Suprapubic skin (tissue), 4 donors: ENCODE measurements around the gene CLCF1. TPM values are rescaled to one million over a fixed set of nuclear protein-coding genes. Genes with fewer than 3 reads are reported as not detected.
A peak's percentile ranks its signal among the peaks of the same experiment; 100 is the strongest.
"Not testable (repeated sequence)": the region's sequence is repeated elsewhere in the genome, so short reads cannot be mapped to it uniquely, and the experiment has no call there.

ENCODE experiments used
- DNase-seq, 2 donors: peaks; one replicate each; pipeline ENCODE4 v3.0.0-alpha.2; 2019; ENCODE audit warnings: low spot score in 2 of 2
- H3K27ac ChIP-seq: fragments of 200-600 bp; sonication (generic); one replicate; pipeline ENCODE4 v1.5.1; 2019
- H3K27me3 ChIP-seq: fragments of 200-600 bp; sonication (generic); one replicate; pipeline ENCODE4 v1.5.1; 2019
- H3K36me3 ChIP-seq: fragments of 200-600 bp; sonication (generic); one replicate; pipeline ENCODE4 v1.5.1; 2019
- H3K4me1 ChIP-seq: fragments of 200-600 bp; sonication (generic); one replicate; pipeline ENCODE4 v1.5.1; 2019
- H3K4me3 ChIP-seq: fragments of 200-600 bp; sonication (generic); one replicate; pipeline ENCODE4 v1.5.1; 2019; ENCODE audit warnings: mild to moderate bottlenecking
- H3K9me3 ChIP-seq: fragments of 200-600 bp; sonication (generic); one replicate; pipeline ENCODE4 v1.5.1; 2019
- EP300 ChIP-seq: sonication (generic); formaldehyde crosslinking; IDR thresholded peaks from one replicate; pipeline ENCODE4 v1.6.1; 2017; ENCODE audit warnings: antibody characterized with exemption
- POLR2A ChIP-seq, 2 donors: fragments of 450-650 bp; IDR thresholded peaks; one replicate each; pipeline ENCODE4 v1.6.1; 2017; ENCODE audit warnings: antibody characterized with exemption in 2 of 2, mild to moderate bottlenecking in 2 of 2, moderate library complexity in 2 of 2
- POLR2AphosphoS5 ChIP-seq, 3 donors: sonication (generic); formaldehyde crosslinking; IDR thresholded peaks; one replicate each; pipeline ENCODE4 v1.6.1; 2017; ENCODE audit warnings: antibody characterized with exemption in 3 of 3
- WGBS: methylation state at CpG from one replicate; pipeline ENCODE4 v1.1.5; 2018; 5-methylcytosine and 5-hydroxymethylcytosine counted together
- total RNA-seq, 4 donors: library from RNA; depleted of rRNA; stranded (reverse); fragments of >200 nt; gene quantifications; one replicate each; pipeline ENCODE4 v1.1.0, GENCODE V29; 2016
- TF ChIP-seq, protein P1 (sequence below), 2 donors: fragments of 200-600 bp in 1 of 2; fragments of 450-650 bp in 1 of 2; sonication (generic) in 1 of 2; IDR thresholded peaks; one replicate each; pipeline ENCODE4 v1.5.1; 2016 to 2019; ENCODE audit warnings: antibody characterized with exemption in 2 of 2, mild to moderate bottlenecking in 1 of 2, moderate library complexity in 1 of 2

The CLCF1 gene
- total RNA-seq, 4 donors from 2014 or later: 2.7 to 5.5 (median 4.0) TPM

GRCh38 chr11:67321313-67321871 is 52.0 kb downstream of the CLCF1 start:
- peak in 1 of 2 donors; percentile 9 for DNase-seq
- Histone ChIP-seq H3K27ac (no peak overlapping the region), H3K4me1 (peaks cover 23% of the 10 kb centered on the region), H3K9me3 (no peaks in the 10 kb centered on the region), H3K4me3 (no peak overlapping the region), H3K36me3 (no peaks in the 10 kb centered on the region), H3K27me3 (no peaks in the 10 kb centered on the region)
- WGBS: 91% methylated on average over 6 of the region's 6 CpGs
- TF ChIP-seq POLR2AphosphoS5 (IDR thresholded peaks at IDR 0.05) (no peak), EP300 (no peak), POLR2A (IDR thresholded peaks at IDR 0.05) (no peak)
- TF ChIP-seq, protein P1, sequence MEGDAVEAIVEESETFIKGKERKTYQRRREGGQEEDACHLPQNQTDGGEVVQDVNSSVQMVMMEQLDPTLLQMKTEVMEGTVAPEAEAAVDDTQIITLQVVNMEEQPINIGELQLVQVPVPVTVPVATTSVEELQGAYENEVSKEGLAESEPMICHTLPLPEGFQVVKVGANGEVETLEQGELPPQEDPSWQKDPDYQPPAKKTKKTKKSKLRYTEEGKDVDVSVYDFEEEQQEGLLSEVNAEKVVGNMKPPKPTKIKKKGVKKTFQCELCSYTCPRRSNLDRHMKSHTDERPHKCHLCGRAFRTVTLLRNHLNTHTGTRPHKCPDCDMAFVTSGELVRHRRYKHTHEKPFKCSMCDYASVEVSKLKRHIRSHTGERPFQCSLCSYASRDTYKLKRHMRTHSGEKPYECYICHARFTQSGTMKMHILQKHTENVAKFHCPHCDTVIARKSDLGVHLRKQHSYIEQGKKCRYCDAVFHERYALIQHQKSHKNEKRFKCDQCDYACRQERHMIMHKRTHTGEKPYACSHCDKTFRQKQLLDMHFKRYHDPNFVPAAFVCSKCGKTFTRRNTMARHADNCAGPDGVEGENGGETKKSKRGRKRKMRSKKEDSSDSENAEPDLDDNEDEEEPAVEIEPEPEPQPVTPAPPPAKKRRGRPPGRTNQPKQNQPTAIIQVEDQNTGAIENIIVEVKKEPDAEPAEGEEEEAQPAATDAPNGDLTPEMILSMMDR (IDR thresholded peaks at IDR 0.05): no peak

DNA sequence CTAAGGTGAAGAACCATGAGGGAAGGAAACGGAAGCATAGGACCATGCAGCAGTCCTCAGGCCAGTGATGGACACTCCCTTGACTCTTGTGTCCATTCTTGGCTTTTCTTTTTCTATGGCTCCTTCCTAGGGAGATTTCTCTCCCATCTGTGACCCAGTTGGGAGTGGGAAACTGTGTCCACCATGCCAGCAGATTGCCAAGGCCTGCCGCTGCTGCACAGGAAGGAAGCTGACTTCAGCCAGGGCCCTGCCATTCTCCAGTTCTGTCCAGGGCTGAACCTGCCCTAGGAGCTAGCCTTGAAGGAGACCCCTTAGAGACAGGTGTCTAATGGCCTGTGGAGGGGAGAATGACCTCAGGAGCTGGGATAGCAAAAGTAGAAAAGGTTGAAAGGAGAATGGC is 52.7 kb downstream of the CLCF1 start:
- WGBS: 86% methylated on average over 2 of the region's 2 CpGs
- Histone ChIP-seq H3K9me3 (no peaks in the 10 kb centered on the region), H3K4me3 (no peak overlapping the region), H3K36me3 (no peaks in the 10 kb centered on the region), H3K27ac (no peak overlapping the region), H3K27me3 (no peaks in the 10 kb centered on the region), H3K4me1 (peaks cover 26% of the 10 kb centered on the region)
- peak in 1 of 2 donors; percentile 48 for DNase-seq
- TF ChIP-seq, protein P1 (IDR thresholded peaks at IDR 0.05): no peak
- no peak for TF ChIP-seq POLR2A (IDR thresholded peaks at IDR 0.05)
- no peak for TF ChIP-seq EP300
- TF ChIP-seq POLR2AphosphoS5 (IDR thresholded peaks at IDR 0.05): no peak

- no peaks in the 10 kb centered on the region for H3K9me3 ChIP-seq
- 77% methylated on average over 3 of the region's 3 CpGs for WGBS
- H3K27ac ChIP-seq: no peak overlapping the region
- H3K4me1 ChIP-seq: peaks cover 31% of the 10 kb centered on the region
- TF ChIP-seq, protein P1 (IDR thresholded peaks at IDR 0.05): no peak
- TF ChIP-seq EP300 (no peak), POLR2A (IDR thresholded peaks at IDR 0.05) (no peak), POLR2AphosphoS5 (IDR thresholded peaks at IDR 0.05) (no peak)
- no peak overlapping the region for H3K4me3 ChIP-seq
- DNase-seq: no peak
- no peaks in the 10 kb centered on the region for H3K36me3 ChIP-seq
- H3K27me3 ChIP-seq: no peaks in the 10 kb centered on the region
Measured at GRCh38 chr11:67320011-67320410, 53.4 kb downstream of the CLCF1 start.

DNA sequence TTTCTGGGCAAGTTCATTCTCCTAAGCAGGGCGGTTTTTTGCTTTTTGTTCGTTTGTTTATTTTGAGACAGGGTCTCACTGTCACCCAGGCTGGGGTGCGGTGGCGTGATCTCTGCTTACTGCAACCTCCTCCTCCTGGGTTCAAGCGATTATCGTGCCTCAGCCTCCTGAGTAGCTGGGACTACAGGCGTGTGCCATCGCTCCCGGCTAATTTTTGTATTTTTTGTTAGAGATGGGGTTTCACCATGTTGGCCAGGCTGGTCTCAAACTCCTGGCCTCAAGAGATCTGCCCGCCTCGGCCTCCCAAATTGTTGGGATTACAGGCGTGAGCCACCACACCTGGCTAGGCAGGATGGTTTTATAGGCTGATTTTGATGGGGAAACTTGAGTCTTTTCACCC is 54.5 kb downstream of the CLCF1 start:
- WGBS: 92% methylated on average over 12 of the region's 12 CpGs
- H3K4me1 ChIP-seq: peaks cover 41% of the 10 kb centered on the region
- not testable (repeated sequence) for H3K36me3 ChIP-seq, H3K27ac ChIP-seq, H3K9me3 ChIP-seq, H3K27me3 ChIP-seq
- peak overlapping the region; percentile 92 for H3K4me3 ChIP-seq
- DNase-seq: peak in 1 of 2 donors; percentile 38

GRCh38 chr11:67317888-67318555 is 55.4 kb downstream of the CLCF1 start:
- TF ChIP-seq, protein P1 (IDR thresholded peaks at IDR 0.05): no peak
- no peak for TF ChIP-seq POLR2A (IDR thresholded peaks at IDR 0.05)
- no peak for TF ChIP-seq EP300
- TF ChIP-seq POLR2AphosphoS5 (IDR thresholded peaks at IDR 0.05): peak in 1 of 3 donors; percentile 6
- Histone ChIP-seq H3K9me3 (no peaks in the 10 kb centered on the region), H3K4me3 (peak overlapping the region; percentile 92), H3K4me1 (peaks cover 50% of the 10 kb centered on the region), H3K27me3 (no peaks in the 10 kb centered on the region), H3K36me3 (no peaks in the 10 kb centered on the region), H3K27ac (peak overlapping the region; percentile 91)
- 0% methylated on average over 15 of the region's 53 CpGs for WGBS
- peak in 1 of 2 donors; percentile 16 for DNase-seq
